Measurements from ENCODE around the gene SIPA1L3.

Gene SIPA1L3

DNA sequence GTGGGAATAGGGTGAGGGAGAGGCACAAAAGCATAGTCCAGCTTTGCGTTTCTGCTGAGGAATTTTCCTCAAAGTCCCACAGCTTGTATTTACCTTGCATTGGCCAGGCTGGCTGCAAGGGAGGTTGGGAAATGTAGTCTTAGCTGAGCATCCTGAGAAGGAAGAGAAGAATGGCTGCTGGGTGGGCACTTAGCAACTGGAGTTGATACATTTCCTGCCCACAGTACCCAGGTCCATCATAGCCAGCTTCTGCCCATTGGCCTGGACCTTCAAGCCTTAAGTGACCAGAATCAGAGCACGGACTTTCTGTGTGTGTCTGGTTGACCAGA, 112.4 kb downstream of the SIPA1L3 start:
- H2BK15ac ChIP-seq (replicated peaks; ENCODE audit: low read depth) = no peak overlapping the region
- no peak overlapping the region for H3K4ac ChIP-seq (ENCODE audit: low read depth, low read length)
- no peak overlapping the region for H3K4me2 ChIP-seq (ENCODE audit: low read length)
- H2BK120ac ChIP-seq (ENCODE audit: low read depth, low read length) = no peak overlapping the region
- H4K8ac ChIP-seq (ENCODE audit: low read depth, low read length) = no peak overlapping the region
- H3K79me1 ChIP-seq (ENCODE audit: low read length) = no peaks in the 10 kb centered on the region
- H3K27me3 ChIP-seq (ENCODE audit: insufficient read depth, low read length, poor library complexity) = no peaks in the 10 kb centered on the region
- no peaks in the 10 kb centered on the region for H3K4me1 ChIP-seq (ENCODE audit: control insufficient read depth, low read depth, low read length)
- no peak overlapping the region for H3K9ac ChIP-seq (ENCODE audit: low read length)
- no peak overlapping the region for H2AK5ac ChIP-seq (ENCODE audit: low read length)
- H3K4me3 ChIP-seq (ENCODE audit: low read length) = no peak overlapping the region
- H3K23ac ChIP-seq (ENCODE audit: low read length) = no peak overlapping the region
- H3K79me2 ChIP-seq (ENCODE audit: control insufficient read depth, insufficient read depth, low read length) = no peaks in the 10 kb centered on the region
- H3K18ac ChIP-seq (ENCODE audit: low read length) = no peak overlapping the region
- H3K27ac ChIP-seq (ENCODE audit: low read depth, low read length) = no peak overlapping the region
- no peak for DNase-seq
- no peak overlapping the region for H3K56ac ChIP-seq (ENCODE audit: low read length)
- no peaks in the 10 kb centered on the region for H3K36me3 ChIP-seq (ENCODE audit: control insufficient read depth, insufficient read depth, low read length)
- no peak overlapping the region for H4K5ac ChIP-seq (ENCODE audit: low read length)
- WGBS (ENCODE audit: extremely low coverage, insufficient coverage, low lambda C conversion rate) = no CpG with 5 or more reads among the region's 2 CpGs
- no peak overlapping the region for H2BK5ac ChIP-seq (ENCODE audit: low read length)

DNA sequence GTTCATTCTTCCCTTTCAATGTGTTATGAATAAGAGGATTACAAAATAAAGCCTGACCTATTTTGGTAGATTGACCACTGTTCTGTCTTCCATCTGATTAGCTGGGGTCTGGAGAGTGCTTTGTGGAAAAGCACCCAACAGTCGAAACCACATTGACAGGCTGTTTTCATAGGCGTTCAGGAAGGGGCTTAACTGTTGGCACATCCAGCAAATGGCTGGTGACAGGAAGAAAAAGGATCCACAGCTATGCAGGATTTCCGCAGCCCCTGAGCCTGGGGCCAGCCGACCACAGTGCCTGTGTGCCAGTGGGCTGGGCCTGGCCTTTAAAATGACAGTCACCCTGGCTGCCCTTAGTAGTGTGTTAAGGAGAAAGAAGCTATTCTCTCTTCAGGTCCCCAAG, 113.3 kb downstream of the SIPA1L3 start:
- no peak overlapping the region for H3K27ac ChIP-seq (ENCODE audit: low read depth, low read length)
- no peak overlapping the region for H4K8ac ChIP-seq (ENCODE audit: low read depth, low read length)
- no peaks in the 10 kb centered on the region for H3K27me3 ChIP-seq (ENCODE audit: insufficient read depth, low read length, poor library complexity)
- H3K79me2 ChIP-seq (ENCODE audit: control insufficient read depth, insufficient read depth, low read length) = no peaks in the 10 kb centered on the region
- no peak overlapping the region for H2BK15ac ChIP-seq (replicated peaks; ENCODE audit: low read depth)
- H3K9ac ChIP-seq (ENCODE audit: low read length) = no peak overlapping the region
- no peak overlapping the region for H2BK120ac ChIP-seq (ENCODE audit: low read depth, low read length)
- WGBS (ENCODE audit: extremely low coverage, insufficient coverage, low lambda C conversion rate) = no CpG with 5 or more reads among the region's 4 CpGs
- H3K4me2 ChIP-seq (ENCODE audit: low read length) = no peak overlapping the region
- no peak overlapping the region for H3K4me3 ChIP-seq (ENCODE audit: low read length)
- no peak overlapping the region for H2AK5ac ChIP-seq (ENCODE audit: low read length)
- no peak overlapping the region for H3K18ac ChIP-seq (ENCODE audit: low read length)
- H3K56ac ChIP-seq (ENCODE audit: low read length) = no peak overlapping the region
- peaks cover 3% of the 10 kb centered on the region for H3K4me1 ChIP-seq (ENCODE audit: control insufficient read depth, low read depth, low read length)
- H3K23ac ChIP-seq (ENCODE audit: low read length) = no peak overlapping the region
- no peak overlapping the region for H2BK5ac ChIP-seq (ENCODE audit: low read length)
- H3K4ac ChIP-seq (ENCODE audit: low read depth, low read length) = no peak overlapping the region
- DNase-seq = no peak
- H3K79me1 ChIP-seq (ENCODE audit: low read length) = no peaks in the 10 kb centered on the region
- no peaks in the 10 kb centered on the region for H3K36me3 ChIP-seq (ENCODE audit: control insufficient read depth, insufficient read depth, low read length)
- no peak overlapping the region for H4K5ac ChIP-seq (ENCODE audit: low read length)

GRCh38 chr19:38021352-38021751, 114.3 kb downstream of the SIPA1L3 start:
- no peak overlapping the region for H3K9ac ChIP-seq (ENCODE audit: low read length)
- H3K4me2 ChIP-seq (ENCODE audit: low read length) = no peak overlapping the region
- H3K27ac ChIP-seq (ENCODE audit: low read depth, low read length) = no peak overlapping the region
- H3K4ac ChIP-seq (ENCODE audit: low read depth, low read length) = no peak overlapping the region
- no peak overlapping the region for H4K5ac ChIP-seq (ENCODE audit: low read length)
- H2BK120ac ChIP-seq (ENCODE audit: low read depth, low read length) = no peak overlapping the region
- DNase-seq = no peak
- no peak overlapping the region for H3K18ac ChIP-seq (ENCODE audit: low read length)
- H3K27me3 ChIP-seq (ENCODE audit: insufficient read depth, low read length, poor library complexity) = no peaks in the 10 kb centered on the region
- H3K79me2 ChIP-seq (ENCODE audit: control insufficient read depth, insufficient read depth, low read length) = no peaks in the 10 kb centered on the region
- H3K4me3 ChIP-seq (ENCODE audit: low read length) = no peak overlapping the region
- H3K4me1 ChIP-seq (ENCODE audit: control insufficient read depth, low read depth, low read length) = peaks cover 3% of the 10 kb centered on the region
- no peak overlapping the region for H2BK15ac ChIP-seq (replicated peaks; ENCODE audit: low read depth)
- no peaks in the 10 kb centered on the region for H3K79me1 ChIP-seq (ENCODE audit: low read length)
- no peak overlapping the region for H2AK5ac ChIP-seq (ENCODE audit: low read length)
- WGBS (ENCODE audit: extremely low coverage, insufficient coverage, low lambda C conversion rate) = no CpG with 5 or more reads among the region's 1 CpG
- H4K8ac ChIP-seq (ENCODE audit: low read depth, low read length) = no peak overlapping the region
- no peaks in the 10 kb centered on the region for H3K36me3 ChIP-seq (ENCODE audit: control insufficient read depth, insufficient read depth, low read length)
- no peak overlapping the region for H2BK5ac ChIP-seq (ENCODE audit: low read length)
- H3K56ac ChIP-seq (ENCODE audit: low read length) = no peak overlapping the region
- no peak overlapping the region for H3K23ac ChIP-seq (ENCODE audit: low read length)

- no peak overlapping the region for H3K18ac ChIP-seq (ENCODE audit: low read length)
- H2BK5ac ChIP-seq (ENCODE audit: low read length) = no peak overlapping the region
- no peak overlapping the region for H3K4me3 ChIP-seq (ENCODE audit: low read length)
- no peaks in the 10 kb centered on the region for H3K79me2 ChIP-seq (ENCODE audit: control insufficient read depth, insufficient read depth, low read length)
- no peak for DNase-seq
- H3K56ac ChIP-seq (ENCODE audit: low read length) = no peak overlapping the region
- H3K4me1 ChIP-seq (ENCODE audit: control insufficient read depth, low read depth, low read length) = peaks cover 3% of the 10 kb centered on the region
- no peak overlapping the region for H3K27ac ChIP-seq (ENCODE audit: low read depth, low read length)
- no peak overlapping the region for H3K4me2 ChIP-seq (ENCODE audit: low read length)
- H3K9ac ChIP-seq (ENCODE audit: low read length) = no peak overlapping the region
- WGBS (ENCODE audit: extremely low coverage, insufficient coverage, low lambda C conversion rate) = no CpG with 5 or more reads among the region's 13 CpGs
- H3K79me1 ChIP-seq (ENCODE audit: low read length) = peaks cover 2% of the 10 kb centered on the region
- no peaks in the 10 kb centered on the region for H3K36me3 ChIP-seq (ENCODE audit: control insufficient read depth, insufficient read depth, low read length)
- H2AK5ac ChIP-seq (ENCODE audit: low read length) = no peak overlapping the region
- H4K8ac ChIP-seq (ENCODE audit: low read depth, low read length) = no peak overlapping the region
- no peak overlapping the region for H3K4ac ChIP-seq (ENCODE audit: low read depth, low read length)
- H4K5ac ChIP-seq (ENCODE audit: low read length) = no peak overlapping the region
- H2BK15ac ChIP-seq (replicated peaks; ENCODE audit: low read depth) = no peak overlapping the region
- no peaks in the 10 kb centered on the region for H3K27me3 ChIP-seq (ENCODE audit: insufficient read depth, low read length, poor library complexity)
- H2BK120ac ChIP-seq (ENCODE audit: low read depth, low read length) = no peak overlapping the region
- no peak overlapping the region for H3K23ac ChIP-seq (ENCODE audit: low read length)
Observed at GRCh38 chr19:38022791-38023670, 116.0 kb downstream of the SIPA1L3 start.

GRCh38 chr19:38023671-38024541, 116.9 kb downstream of the SIPA1L3 start:
- H2BK15ac ChIP-seq (replicated peaks; ENCODE audit: low read depth) = no peak overlapping the region
- H3K36me3 ChIP-seq (ENCODE audit: control insufficient read depth, insufficient read depth, low read length) = no peaks in the 10 kb centered on the region
- WGBS (ENCODE audit: extremely low coverage, insufficient coverage, low lambda C conversion rate) = no CpG with 5 or more reads among the region's 12 CpGs
- H2BK120ac ChIP-seq (ENCODE audit: low read depth, low read length) = no peak overlapping the region
- no peak overlapping the region for H3K27ac ChIP-seq (ENCODE audit: low read depth, low read length)
- H2AK5ac ChIP-seq (ENCODE audit: low read length) = no peak overlapping the region
- H3K4me1 ChIP-seq (ENCODE audit: control insufficient read depth, low read depth, low read length) = peaks cover 3% of the 10 kb centered on the region
- H4K8ac ChIP-seq (ENCODE audit: low read depth, low read length) = no peak overlapping the region
- no peaks in the 10 kb centered on the region for H3K27me3 ChIP-seq (ENCODE audit: insufficient read depth, low read length, poor library complexity)
- no peaks in the 10 kb centered on the region for H3K79me2 ChIP-seq (ENCODE audit: control insufficient read depth, insufficient read depth, low read length)
- no peak overlapping the region for H4K5ac ChIP-seq (ENCODE audit: low read length)
- H3K18ac ChIP-seq (ENCODE audit: low read length) = no peak overlapping the region
- no peak overlapping the region for H3K23ac ChIP-seq (ENCODE audit: low read length)
- no peak overlapping the region for H2BK5ac ChIP-seq (ENCODE audit: low read length)
- no peak overlapping the region for H3K4ac ChIP-seq (ENCODE audit: low read depth, low read length)
- H3K4me3 ChIP-seq (ENCODE audit: low read length) = no peak overlapping the region
- no peak overlapping the region for H3K56ac ChIP-seq (ENCODE audit: low read length)
- no peak for DNase-seq
- no peak overlapping the region for H3K9ac ChIP-seq (ENCODE audit: low read length)
- H3K79me1 ChIP-seq (ENCODE audit: low read length) = peaks cover 2% of the 10 kb centered on the region
- no peak overlapping the region for H3K4me2 ChIP-seq (ENCODE audit: low read length)

All from mesendoderm (in vitro differentiated cells).